SK-N-DZ (cell line): Measurements from ENCODE around the gene RHD.
"Not testable (repeated sequence)": the region's sequence is repeated elsewhere in the genome, so short reads cannot be mapped to it uniquely, and the experiment has no call there.

Experiments
- DNase-seq: peaks from one replicate; pipeline ENCODE4 v3.0.0-alpha.2; 2015; ENCODE audit warnings: low spot score

RHD gene

GRCh38 chr1:25304936-25305335 is 32.6 kb downstream of the RHD start:
- DNase-seq: not testable (repeated sequence)

- not testable (repeated sequence) for DNase-seq
Measured at GRCh38 chr1:25308168-25308567, 35.9 kb downstream of the RHD start.

GRCh38 chr1:25309085-25309484 is 36.8 kb downstream of the RHD start:
- not testable (repeated sequence) for DNase-seq

- DNase-seq: not testable (repeated sequence)
Measured at GRCh38 chr1:25309486-25309885, 37.2 kb downstream of the RHD start.

- DNase-seq: not testable (repeated sequence)
Measured at GRCh38 chr1:25312806-25313470, 40.6 kb downstream of the RHD start.

- DNase-seq: not testable (repeated sequence)
Measured at GRCh38 chr1:25320314-25320938, 48.1 kb downstream of the RHD start.

- DNase-seq: not testable (repeated sequence)
Measured at GRCh38 chr1:25322127-25322526, 49.8 kb downstream of the RHD start.

- not testable (repeated sequence) for DNase-seq
Measured at GRCh38 chr1:25324407-25324806, 52.1 kb downstream of the RHD start.

- DNase-seq: not testable (repeated sequence)
Measured at GRCh38 chr1:25327864-25328790, 55.8 kb downstream of the RHD start.

GRCh38 chr1:25328791-25329185 is 56.5 kb downstream of the RHD start:
- DNase-seq: not testable (repeated sequence)

GRCh38 chr1:25329336-25329735 is 57.0 kb downstream of the RHD start:
- not testable (repeated sequence) for DNase-seq

- not testable (repeated sequence) for DNase-seq
Measured at GRCh38 chr1:25329950-25330349, 57.6 kb downstream of the RHD start.

GRCh38 chr1:25336922-25337354 is 64.6 kb downstream of the RHD start:
- DNase-seq: peak; percentile 4

- DNase-seq: not testable (repeated sequence)
Measured at GRCh38 chr1:25337483-25338187, 65.3 kb downstream of the RHD start.

- peak; percentile 84 for DNase-seq
Measured at GRCh38 chr1:25338188-25338981, 66.1 kb downstream of the RHD start, which contains the start of gene TMEM50A. TSS of gene TMEM50A (plus strand) at chr1:25338334. CDS start at chr1:25340487, 2,153 bp downstream.

GRCh38 chr1:25338986-25339385 is 66.7 kb downstream of the RHD start:
- DNase-seq: no peak

GRCh38 chr1:25341746-25342145 is 69.4 kb downstream of the RHD start:
- DNase-seq: no peak

GRCh38 chr1:25342846-25343245 is 70.5 kb downstream of the RHD start:
- DNase-seq: no peak

GRCh38 chr1:25343872-25344271 is 71.6 kb downstream of the RHD start:
- no peak for DNase-seq

- no peak for DNase-seq
Measured at GRCh38 chr1:25347556-25347955, 75.2 kb downstream of the RHD start.
